Right ventricle myocardium superior (tissue), 1 donor: ENCODE results near the gene GRN. TPM values are rescaled to one million over a fixed set of nuclear protein-coding genes. Genes with fewer than 3 reads are reported as not detected.
"Not testable (repeated sequence)": the region's sequence is repeated elsewhere in the genome, so short reads cannot be mapped to it uniquely, and the experiment has no call there.

Source experiments
- ATAC-seq: fragments of 200-7000 bp; cut with Tn5 transposase; one replicate; pipeline ENCODE4 v1.9.1; 2020; ENCODE audit warnings: mild to moderate bottlenecking; ENCODE audit not compliant: poor library complexity
- DNase-seq: peaks from one replicate; pipeline ENCODE4 v3.0.0-alpha.2; 2020
- intact Hi-C: fragments of 100-400 bp; cut with DNase I; formaldehyde crosslinking; loops from one replicate; pipeline ENCODE4 v1.11.2; 2022
- total RNA-seq: library from RNA; stranded (reverse); fragmentation: NEBNext Ultra II Directional; extraction: Animal tissue kit (Norgen Biotek cat#: 25700); gene quantifications from one replicate; pipeline ENCODE4 v1.2.1, GENCODE V29; 2021
- donor health status: DM: no; HTN: yes; CAD: no; lungs with severe emphysema.

Gene GRN
- total RNA-seq, 1 donor from 2014 or later: 135 TPM

GRCh38 chr17:44354582-44355561, 9.8 kb downstream of the GRN start:
- ATAC-seq (peak; percentile 18), DNase-seq (peak; percentile 68)
- intact Hi-C loops: no loop called here

GRCh38 chr17:44355642-44356099, 10.6 kb downstream of the GRN start:
- no peak for DNase-seq
- ATAC-seq: no peak
- intact Hi-C loops: no loop called here

DNA sequence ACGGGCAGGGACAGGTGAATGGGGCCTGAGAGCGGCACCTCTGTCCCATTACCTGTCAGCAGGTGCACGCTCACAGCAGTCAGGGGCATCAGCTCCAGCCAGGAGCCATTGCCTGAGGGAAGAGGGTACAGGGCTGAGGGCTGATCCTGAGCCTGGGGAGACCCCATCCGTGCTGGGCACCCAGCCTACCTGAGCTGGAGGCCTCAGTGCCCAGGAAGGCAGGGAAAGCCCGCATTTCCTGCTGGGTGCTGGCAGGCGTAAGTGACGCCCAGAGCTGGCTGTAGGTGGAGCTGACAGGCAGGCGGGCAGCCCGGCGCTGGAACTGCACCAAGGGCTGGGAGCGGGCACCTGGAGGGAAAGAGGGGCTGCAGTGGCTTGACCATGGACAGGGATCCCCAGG, 11.1 kb downstream of the GRN start:
- ATAC-seq: no peak
- intact Hi-C loops: no loop called here
- no peak for DNase-seq

DNA sequence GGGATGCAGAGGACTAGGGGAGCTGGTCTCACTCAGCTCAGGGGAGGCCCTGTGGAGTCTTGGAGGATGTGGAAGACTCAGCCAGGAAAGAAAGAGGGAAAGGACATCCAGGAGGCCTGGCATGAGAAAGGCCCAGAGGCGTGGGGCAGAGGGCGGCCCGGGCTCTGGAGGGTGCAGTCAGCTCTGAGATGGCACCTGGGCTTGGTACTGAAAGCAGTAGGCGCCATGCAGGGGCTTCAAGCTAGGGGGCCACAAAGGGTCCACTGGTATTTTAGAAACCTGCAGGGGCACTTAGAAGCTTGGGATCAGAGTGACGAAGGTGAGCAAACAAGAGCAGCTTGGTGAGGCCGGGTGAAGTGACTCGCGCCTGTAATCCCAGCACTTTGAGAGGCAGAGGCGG, 13.0 kb downstream of the GRN start:
- intact Hi-C loops: no loop called here
- ATAC-seq (no peak), DNase-seq (no peak)

- ATAC-seq (no peak), DNase-seq (no peak)
- intact Hi-C loops: no loop called here
Observed at GRCh38 chr17:44359006-44359405, 13.9 kb downstream of the GRN start.

GRCh38 chr17:44359458-44360143, 14.5 kb downstream of the GRN start:
- ATAC-seq (no peak), DNase-seq (no peak)
- intact Hi-C loops: no loop called here

DNA sequence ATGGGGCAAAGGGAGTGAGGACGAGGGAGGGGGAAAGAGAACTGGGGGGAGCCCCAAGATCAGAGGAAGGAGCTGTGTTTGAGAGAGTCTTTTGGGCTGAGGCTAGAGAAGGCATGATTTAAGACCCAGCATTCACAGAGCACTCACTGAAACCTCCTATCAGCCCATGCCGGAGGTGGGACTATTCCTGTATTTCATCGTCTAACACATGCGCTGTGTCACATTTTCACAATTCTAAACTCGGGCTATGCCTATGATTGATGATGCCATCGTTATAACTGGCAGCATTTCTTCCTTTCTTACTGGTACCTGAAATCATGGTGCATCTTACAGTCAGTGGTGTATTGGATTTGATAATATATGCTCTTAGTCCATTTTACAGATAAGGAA, 15.0 kb downstream of the GRN start:
- intact Hi-C loops: no loop called here
- ATAC-seq (no peak), DNase-seq (no peak)

- no peak for ATAC-seq
- DNase-seq: no peak
- intact Hi-C loops: no loop called here
Observed at GRCh38 chr17:44360826-44361225, 15.7 kb downstream of the GRN start.

DNA sequence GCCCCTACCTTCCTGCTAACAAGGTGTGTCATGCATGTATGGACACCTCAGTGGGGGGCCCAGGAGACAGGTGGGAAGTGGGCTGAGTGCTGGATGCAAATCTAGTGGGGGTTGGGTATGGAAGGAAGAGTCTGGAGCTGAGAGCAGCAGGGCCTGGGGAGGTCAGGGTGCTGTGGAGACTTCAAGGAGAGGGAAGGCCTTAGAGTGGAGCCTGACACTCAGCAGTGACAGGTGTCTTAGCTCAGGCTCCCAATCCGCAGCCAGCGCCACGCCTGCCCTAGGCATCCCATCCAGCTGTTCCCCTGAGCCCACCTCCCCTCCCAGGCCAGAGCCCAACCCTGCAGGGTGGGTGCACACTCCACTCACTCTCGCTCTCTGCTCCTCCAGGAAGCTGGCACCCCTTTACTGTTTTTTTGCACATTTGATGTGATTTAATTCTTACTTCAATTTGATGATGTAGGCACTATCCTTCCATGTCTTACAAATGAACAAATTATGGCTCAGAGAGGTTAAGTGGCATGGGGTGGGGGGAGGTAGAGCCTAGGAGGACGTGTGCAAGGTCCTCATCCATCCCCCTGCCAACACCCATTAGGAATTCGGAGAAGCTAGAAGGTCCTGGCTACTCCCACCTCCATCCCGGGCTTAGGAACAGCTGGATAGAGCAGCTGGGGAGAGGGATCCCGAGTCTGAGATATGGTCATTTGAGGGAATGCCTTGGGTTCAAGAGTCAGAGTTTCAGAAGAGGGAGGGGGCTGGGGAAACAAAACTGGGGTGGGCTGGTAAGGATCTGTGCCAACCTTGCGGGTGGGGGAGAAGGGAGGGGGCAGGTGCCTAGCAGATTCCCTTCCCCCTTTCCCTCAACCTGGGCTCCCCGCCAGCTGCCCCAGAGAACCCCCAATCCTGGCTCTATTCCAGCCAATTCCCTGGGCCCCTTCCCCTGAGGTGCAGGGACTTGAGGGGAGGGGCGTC, 16.5 kb downstream of the GRN start:
- intact Hi-C loops: no loop called here
- no peak for DNase-seq
- no peak for ATAC-seq

DNA sequence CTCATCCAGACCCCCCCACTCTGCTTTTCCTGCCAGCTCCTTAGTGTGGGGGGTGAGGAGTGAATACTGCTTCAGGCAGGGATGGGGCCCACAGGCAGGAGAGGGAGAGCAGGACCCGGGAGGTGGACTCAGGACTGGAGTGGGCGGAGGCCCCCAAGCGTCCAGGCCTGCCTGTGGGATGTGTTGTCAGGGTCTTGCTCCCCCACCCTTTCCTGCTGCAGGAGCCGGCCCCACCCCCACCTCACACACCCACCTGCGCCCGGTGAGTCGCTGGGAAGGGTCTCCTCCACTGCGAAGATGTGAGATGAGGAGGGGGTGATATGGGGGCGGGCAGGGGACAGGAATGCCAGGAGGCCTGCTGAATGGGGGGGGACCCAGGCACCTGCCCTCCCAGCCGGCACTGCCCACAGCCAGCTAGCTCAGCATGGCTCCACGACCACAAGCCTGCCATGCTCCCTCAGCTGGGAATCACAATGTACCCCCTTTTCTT, 17.4 kb downstream of the GRN start:
- DNase-seq (no peak), ATAC-seq (no peak)
- intact Hi-C loops: no loop called here

DNA sequence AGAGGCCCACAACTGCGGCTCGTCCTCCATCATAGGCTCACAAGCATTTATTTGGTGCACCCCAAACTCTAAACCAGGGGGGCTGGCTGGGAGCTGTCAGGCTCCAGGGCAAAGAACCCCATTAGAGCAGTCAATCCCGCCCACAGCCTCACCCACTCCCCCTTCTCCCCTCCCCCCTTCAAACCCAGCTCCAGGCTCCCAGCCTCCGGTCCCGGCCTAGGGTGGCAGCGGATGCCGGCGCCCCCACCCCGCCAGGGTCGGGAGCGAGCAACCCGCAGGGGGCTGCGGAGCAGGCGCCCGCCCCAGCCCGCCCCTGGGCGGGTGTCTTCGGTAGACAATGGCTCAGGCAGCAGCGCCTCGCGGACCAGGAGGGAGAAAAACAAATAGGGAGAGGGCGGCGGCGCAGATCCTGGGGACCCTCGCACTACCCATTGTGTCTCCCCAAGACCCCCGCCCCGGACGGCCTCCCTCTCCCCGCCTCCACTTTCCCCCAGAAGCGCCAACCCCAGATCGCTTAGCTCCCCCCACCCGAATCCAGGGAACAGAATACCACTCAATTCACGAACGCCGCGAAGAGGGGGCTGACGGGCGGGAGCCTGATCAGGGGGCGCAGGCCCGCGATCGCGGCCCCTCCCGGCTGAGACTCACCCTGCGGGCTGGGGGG, 18.0 kb downstream of the GRN start:
- intact Hi-C loops: no loop called here
- peak; percentile 21 for ATAC-seq
- no peak for DNase-seq

DNA sequence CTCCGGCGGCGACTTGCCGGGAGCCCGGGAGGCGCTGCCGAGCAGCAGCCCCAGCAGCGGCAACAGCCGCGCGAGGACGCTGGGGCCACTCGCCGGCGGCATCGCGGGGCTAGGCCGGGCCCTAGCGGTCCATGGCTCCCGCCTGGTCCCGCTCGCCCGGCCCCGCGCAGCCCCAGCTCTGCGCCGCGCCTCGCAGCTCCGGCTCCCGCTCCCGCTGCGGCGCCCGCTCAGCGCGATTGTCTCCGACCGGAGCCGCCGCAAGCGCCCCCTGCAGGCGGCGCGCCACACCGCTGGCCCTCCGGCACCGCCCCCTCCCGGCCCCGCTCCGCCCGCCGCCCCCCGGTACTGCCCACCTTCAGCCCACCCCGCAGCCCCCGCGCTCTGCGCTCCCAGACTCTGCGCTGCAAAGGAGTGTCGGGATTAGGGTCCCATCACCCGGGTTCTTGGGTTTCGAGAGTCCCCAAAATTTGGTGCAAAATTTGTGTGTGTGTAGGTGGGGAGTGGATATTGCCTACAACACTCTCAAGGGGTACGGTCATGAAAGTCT, 18.6 kb downstream of the GRN start, which contains the start of gene FAM171A2:
Gene FAM171A2, minus strand, starts transcription at position 241 of the 547 bp plus-strand sequence. Its CDS starts 139 bp downstream, at position 102.
- intact Hi-C loops: no loop called here
- DNase-seq: peak; percentile 79
- ATAC-seq: peak; percentile 95

DNA sequence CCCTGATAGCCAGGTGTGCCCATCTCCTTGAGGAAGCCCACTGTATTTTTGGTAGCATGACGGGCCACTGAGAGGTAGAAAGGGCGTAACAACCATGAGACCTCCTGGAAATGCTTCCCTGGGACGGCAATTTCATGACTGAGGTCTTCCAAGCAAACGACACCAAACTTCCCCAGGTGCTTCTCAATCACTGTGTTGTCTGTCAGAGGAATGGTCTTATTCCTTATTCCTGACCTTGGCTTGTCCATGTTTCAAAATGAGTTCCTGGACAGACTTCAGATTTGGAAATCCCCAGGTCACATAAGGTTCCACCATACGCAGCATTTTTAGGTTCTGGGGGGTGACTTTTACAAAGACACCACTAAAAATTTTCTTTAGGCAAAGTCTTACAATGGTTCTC, 19.9 kb downstream of the GRN start:
- DNase-seq, intact Hi-C loops, ATAC-seq: not testable (repeated sequence)

DNA sequence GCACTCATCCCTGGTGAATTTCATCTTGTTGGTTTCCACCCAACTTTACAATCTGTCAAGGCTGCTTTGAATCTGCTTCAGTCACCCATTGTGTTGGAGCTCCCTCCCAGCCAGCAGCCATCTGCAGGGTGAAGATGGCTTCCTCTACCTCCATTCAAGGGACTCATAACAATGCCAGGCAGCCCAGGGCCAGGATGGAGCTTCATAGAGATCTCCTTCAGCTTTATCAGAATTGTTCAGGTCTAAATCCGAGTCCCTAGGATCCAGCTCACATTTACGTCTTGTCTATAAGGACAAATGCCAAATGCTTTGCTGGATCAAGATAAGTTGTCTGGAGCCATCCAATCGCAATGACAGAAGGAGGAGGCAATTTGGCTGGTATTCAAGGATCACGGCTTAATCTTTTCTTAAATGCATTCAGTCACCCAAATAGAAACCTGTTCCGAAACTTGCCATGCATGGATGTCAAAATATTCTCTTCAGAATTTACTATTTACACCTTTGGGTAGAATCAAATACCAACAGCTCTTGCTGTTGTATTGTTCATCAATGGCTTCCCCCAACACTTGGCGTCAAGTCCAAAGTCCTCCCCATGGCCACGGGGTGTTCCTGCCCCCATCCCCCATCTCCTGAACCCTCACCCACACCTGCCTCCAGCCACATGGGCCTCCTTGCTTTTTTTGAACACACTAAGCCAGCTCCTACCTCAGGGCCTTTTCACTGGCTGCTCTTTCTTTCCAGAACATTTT, 22.3 kb downstream of the GRN start:
- DNase-seq (no peak), ATAC-seq (no peak)
- intact Hi-C loops: no loop called here

DNA sequence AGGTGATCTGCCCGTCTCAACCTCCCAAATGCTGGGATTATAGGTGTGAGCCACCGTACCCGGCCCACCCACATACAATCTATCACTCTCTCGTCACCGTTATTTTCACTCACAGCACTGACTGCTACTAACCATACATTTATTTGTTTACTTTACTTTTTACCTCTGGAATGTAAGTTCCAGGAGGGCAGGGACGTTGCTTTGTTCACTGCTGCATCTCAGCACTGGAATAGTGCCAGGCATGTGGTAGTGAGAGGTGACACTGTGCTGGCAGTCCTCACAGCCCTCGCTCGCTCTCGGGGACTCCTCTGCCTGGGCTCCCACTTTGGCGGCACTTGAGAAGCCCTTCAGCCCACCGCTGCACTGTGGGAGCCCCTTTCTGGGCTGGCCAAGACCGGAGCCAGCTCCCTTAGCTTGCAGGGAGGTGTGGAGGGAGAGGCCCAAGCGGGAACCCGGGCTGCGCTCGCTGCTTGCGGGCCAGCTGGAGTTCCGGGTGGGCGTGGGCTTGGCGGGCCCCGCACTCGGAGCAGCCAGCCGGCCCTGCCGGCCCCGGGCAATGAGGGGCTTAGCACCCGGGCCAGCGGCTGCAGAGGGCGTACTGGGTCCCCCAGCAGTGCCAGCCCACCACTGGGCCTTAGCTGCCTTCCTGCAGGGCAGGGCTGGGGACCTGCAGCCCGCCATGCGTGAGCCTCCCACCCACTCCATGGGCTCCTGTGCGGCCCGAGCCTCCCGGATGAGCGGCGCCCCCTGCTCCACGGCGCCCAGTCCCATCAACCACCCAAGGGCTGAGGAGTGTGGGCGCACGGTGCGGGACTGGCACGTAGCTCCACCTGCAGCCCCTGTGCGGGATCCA, 23.5 kb downstream of the GRN start:
- ATAC-seq, intact Hi-C loops, DNase-seq: not testable (repeated sequence)

- DNase-seq, ATAC-seq, intact Hi-C loops: not testable (repeated sequence)
Observed at GRCh38 chr17:44369414-44370023, 24.4 kb downstream of the GRN start.
